ENCODE data around the gene ESPN.

DNA sequence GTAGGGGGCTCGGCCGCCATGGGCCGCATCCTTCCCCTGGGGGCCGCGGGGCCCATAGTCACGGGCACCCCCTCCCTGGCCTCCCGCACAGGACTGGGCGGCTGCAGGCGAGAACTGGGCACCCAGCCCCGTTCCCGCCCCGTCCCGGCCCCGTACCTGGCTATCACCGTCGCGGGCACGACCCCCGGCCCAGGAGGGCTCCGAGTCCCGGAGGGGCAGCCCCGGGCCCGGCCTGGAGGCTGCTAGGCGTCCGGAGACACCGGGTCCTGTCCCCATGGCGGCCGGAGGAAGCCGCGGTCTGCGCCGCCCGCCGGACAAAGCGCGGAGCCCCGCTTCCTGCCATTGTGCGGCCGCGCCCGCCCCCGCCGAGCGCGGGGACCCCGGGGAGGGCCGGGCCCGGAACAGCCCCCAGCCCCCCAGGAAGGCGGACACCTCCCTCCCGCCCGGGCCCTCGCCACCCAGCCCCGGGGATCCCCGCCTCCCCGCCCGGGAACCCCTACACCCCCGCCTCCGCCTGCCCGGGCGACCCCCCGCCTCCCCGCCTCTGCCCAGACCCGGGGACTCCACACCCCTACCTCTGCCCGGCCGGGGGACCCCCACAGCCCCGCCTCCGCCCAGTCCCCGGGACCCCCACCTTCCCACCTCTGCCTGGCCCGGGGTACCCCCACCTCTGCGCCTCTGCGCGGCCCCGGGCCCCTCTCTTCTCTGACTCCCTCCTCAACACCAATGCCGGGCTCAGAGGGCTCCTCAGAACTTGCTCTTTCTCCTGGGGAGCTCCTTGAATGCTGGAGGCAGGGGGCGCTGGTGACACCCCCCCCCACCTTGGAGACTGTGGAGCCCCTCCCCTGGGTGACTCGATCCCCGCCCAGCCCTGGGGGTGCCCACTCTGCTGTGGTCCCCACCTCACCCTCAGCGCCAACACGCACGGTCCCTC is 60.9 kb downstream of the ESPN start:
- no peak for TF ChIP-seq POLR2A (IDR thresholded peaks at IDR 0.05)
- TF ChIP-seq, protein P1, sequence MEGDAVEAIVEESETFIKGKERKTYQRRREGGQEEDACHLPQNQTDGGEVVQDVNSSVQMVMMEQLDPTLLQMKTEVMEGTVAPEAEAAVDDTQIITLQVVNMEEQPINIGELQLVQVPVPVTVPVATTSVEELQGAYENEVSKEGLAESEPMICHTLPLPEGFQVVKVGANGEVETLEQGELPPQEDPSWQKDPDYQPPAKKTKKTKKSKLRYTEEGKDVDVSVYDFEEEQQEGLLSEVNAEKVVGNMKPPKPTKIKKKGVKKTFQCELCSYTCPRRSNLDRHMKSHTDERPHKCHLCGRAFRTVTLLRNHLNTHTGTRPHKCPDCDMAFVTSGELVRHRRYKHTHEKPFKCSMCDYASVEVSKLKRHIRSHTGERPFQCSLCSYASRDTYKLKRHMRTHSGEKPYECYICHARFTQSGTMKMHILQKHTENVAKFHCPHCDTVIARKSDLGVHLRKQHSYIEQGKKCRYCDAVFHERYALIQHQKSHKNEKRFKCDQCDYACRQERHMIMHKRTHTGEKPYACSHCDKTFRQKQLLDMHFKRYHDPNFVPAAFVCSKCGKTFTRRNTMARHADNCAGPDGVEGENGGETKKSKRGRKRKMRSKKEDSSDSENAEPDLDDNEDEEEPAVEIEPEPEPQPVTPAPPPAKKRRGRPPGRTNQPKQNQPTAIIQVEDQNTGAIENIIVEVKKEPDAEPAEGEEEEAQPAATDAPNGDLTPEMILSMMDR (IDR thresholded peaks at IDR 0.05): no peak
- no peak for TF ChIP-seq EP300 (IDR thresholded peaks at IDR 0.05)
